Mucosa of gallbladder (tissue), 1 donor: ENCODE data around the gene SOCS7. TPM values are rescaled to one million over a fixed set of nuclear protein-coding genes. Genes with fewer than 3 reads are reported as not detected.
A peak's percentile ranks its signal among the peaks of the same experiment; 100 is the strongest.

Source experiments
- DNase-seq: peaks from one replicate; pipeline ENCODE4 v3.0.0-alpha.2; 2020; ENCODE audit warnings: low spot score
- total RNA-seq: library from RNA; stranded (reverse); gene quantifications from one replicate; pipeline ENCODE4 v1.2.1, GENCODE V29; 2021
- donor health status: DM: no; HTN: no; CAD: no.

Gene SOCS7
- total RNA-seq, 1 donor from 2014 or later = 19.4 TPM

GRCh38 chr17:38336838-38337237 lies 14.8 kb upstream of the SOCS7 start:
- no peak for DNase-seq

GRCh38 chr17:38338053-38338452 lies 13.6 kb upstream of the SOCS7 start:
- no peak for DNase-seq

GRCh38 chr17:38338535-38338934 lies 13.1 kb upstream of the SOCS7 start:
- no peak for DNase-seq

GRCh38 chr17:38339891-38340290 lies 11.8 kb upstream of the SOCS7 start:
- DNase-seq = no peak

GRCh38 chr17:38341035-38341721 lies 10.5 kb upstream of the SOCS7 start:
- peak; percentile 65 for DNase-seq

GRCh38 chr17:38342886-38343607 lies 8.6 kb upstream of the SOCS7 start:
- DNase-seq = no peak

- DNase-seq = no peak
Observed at GRCh38 chr17:38343608-38344419, 7.8 kb upstream of the SOCS7 start, which contains the start of gene GPR179. Gene GPR179 (minus strand): TSS chr17:38343956. CDS start chr17:38343789, 167 bp downstream.

GRCh38 chr17:38344420-38344745 lies 7.3 kb upstream of the SOCS7 start:
- no peak for DNase-seq

- no peak for DNase-seq
Observed at GRCh38 chr17:38345743-38346142, 5.9 kb upstream of the SOCS7 start.

- DNase-seq = peak; percentile 87
Observed at GRCh38 chr17:38349097-38349730, 2.4 kb upstream of the SOCS7 start.

- no peak for DNase-seq
Observed at GRCh38 chr17:38350035-38350434, 1.6 kb upstream of the SOCS7 start.

- DNase-seq = peak; percentile 23
Observed at GRCh38 chr17:38352245-38353085, 821 bp downstream of the SOCS7 start.

GRCh38 chr17:38353086-38353604 lies 1.5 kb downstream of the SOCS7 start:
- no peak for DNase-seq

- no peak for DNase-seq
Observed at GRCh38 chr17:38353668-38354067, 2.0 kb downstream of the SOCS7 start.

GRCh38 chr17:38354466-38354865 lies 2.8 kb downstream of the SOCS7 start:
- DNase-seq = no peak

GRCh38 chr17:38355251-38355650 lies 3.6 kb downstream of the SOCS7 start:
- DNase-seq = no peak

GRCh38 chr17:38357486-38358123 lies 6.0 kb downstream of the SOCS7 start:
- no peak for DNase-seq

GRCh38 chr17:38358586-38359513 lies 7.2 kb downstream of the SOCS7 start:
- DNase-seq = no peak
